Suprapubic skin (tissue), 4 donors: Measurements from ENCODE around the gene NFILZ. TPM values are rescaled to one million over a fixed set of nuclear protein-coding genes. Genes with fewer than 3 reads are reported as not detected.

Experiments used
- DNase-seq, 2 donors: peaks; one replicate each; pipeline ENCODE4 v3.0.0-alpha.2; 2019; ENCODE audit warnings: low spot score in 2 of 2
- H3K27ac ChIP-seq: fragments of 200-600 bp; sonication (generic); one replicate; pipeline ENCODE4 v1.5.1; 2019
- H3K27me3 ChIP-seq: fragments of 200-600 bp; sonication (generic); one replicate; pipeline ENCODE4 v1.5.1; 2019
- H3K36me3 ChIP-seq: fragments of 200-600 bp; sonication (generic); one replicate; pipeline ENCODE4 v1.5.1; 2019
- H3K4me1 ChIP-seq: fragments of 200-600 bp; sonication (generic); one replicate; pipeline ENCODE4 v1.5.1; 2019
- H3K4me3 ChIP-seq: fragments of 200-600 bp; sonication (generic); one replicate; pipeline ENCODE4 v1.5.1; 2019; ENCODE audit warnings: mild to moderate bottlenecking
- H3K9me3 ChIP-seq: fragments of 200-600 bp; sonication (generic); one replicate; pipeline ENCODE4 v1.5.1; 2019
- EP300 ChIP-seq: sonication (generic); formaldehyde crosslinking; IDR thresholded peaks from one replicate; pipeline ENCODE4 v1.6.1; 2017; ENCODE audit warnings: antibody characterized with exemption
- POLR2A ChIP-seq, 2 donors: fragments of 450-650 bp; IDR thresholded peaks; one replicate each; pipeline ENCODE4 v1.6.1; 2017; ENCODE audit warnings: antibody characterized with exemption in 2 of 2, mild to moderate bottlenecking in 2 of 2, moderate library complexity in 2 of 2
- POLR2AphosphoS5 ChIP-seq, 3 donors: sonication (generic); formaldehyde crosslinking; IDR thresholded peaks; one replicate each; pipeline ENCODE4 v1.6.1; 2017; ENCODE audit warnings: antibody characterized with exemption in 3 of 3
- WGBS: methylation state at CpG from one replicate; pipeline ENCODE4 v1.1.5; 2018; 5-methylcytosine and 5-hydroxymethylcytosine counted together
- total RNA-seq, 4 donors: library from RNA; depleted of rRNA; stranded (reverse); fragments of >200 nt; gene quantifications; one replicate each; pipeline ENCODE4 v1.1.0, GENCODE V29; 2016
- TF ChIP-seq, protein P1 (sequence below), 2 donors: fragments of 200-600 bp in 1 of 2; fragments of 450-650 bp in 1 of 2; sonication (generic) in 1 of 2; IDR thresholded peaks; one replicate each; pipeline ENCODE4 v1.5.1; 2016 to 2019; ENCODE audit warnings: antibody characterized with exemption in 2 of 2, mild to moderate bottlenecking in 1 of 2, moderate library complexity in 1 of 2

Gene NFILZ
- total RNA-seq, 4 donors from 2014 or later: not detected

DNA sequence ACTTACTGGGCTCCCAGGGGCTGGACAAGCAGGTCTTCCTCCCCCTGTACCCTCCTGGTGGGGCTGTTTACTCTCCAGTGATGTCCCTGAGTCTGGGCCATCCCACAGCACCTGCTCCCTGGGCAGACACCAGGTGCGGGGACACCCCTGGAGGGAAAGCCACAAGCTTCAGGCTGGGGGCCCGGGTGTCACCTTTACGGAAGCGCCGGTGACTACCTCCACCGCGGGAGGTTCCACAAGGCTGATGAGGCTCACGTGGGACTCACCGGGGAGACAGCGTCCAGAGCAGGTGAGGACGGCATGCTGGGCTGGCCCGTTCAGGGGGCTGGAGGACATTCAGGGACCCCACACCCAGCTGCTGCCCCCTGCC lies 24.9 kb downstream of the NFILZ start:
- Histone ChIP-seq H3K27ac (no peak overlapping the region), H3K27me3 (peaks cover 23% of the 10 kb centered on the region), H3K36me3 (no peaks in the 10 kb centered on the region), H3K9me3 (no peaks in the 10 kb centered on the region), H3K4me3 (no peak overlapping the region), H3K4me1 (peaks cover 5% of the 10 kb centered on the region)
- WGBS: 72% methylated on average over 12 of the region's 12 CpGs
- no peak for DNase-seq
- no peak for TF ChIP-seq POLR2A (IDR thresholded peaks at IDR 0.05)
- TF ChIP-seq, protein P1, sequence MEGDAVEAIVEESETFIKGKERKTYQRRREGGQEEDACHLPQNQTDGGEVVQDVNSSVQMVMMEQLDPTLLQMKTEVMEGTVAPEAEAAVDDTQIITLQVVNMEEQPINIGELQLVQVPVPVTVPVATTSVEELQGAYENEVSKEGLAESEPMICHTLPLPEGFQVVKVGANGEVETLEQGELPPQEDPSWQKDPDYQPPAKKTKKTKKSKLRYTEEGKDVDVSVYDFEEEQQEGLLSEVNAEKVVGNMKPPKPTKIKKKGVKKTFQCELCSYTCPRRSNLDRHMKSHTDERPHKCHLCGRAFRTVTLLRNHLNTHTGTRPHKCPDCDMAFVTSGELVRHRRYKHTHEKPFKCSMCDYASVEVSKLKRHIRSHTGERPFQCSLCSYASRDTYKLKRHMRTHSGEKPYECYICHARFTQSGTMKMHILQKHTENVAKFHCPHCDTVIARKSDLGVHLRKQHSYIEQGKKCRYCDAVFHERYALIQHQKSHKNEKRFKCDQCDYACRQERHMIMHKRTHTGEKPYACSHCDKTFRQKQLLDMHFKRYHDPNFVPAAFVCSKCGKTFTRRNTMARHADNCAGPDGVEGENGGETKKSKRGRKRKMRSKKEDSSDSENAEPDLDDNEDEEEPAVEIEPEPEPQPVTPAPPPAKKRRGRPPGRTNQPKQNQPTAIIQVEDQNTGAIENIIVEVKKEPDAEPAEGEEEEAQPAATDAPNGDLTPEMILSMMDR (IDR thresholded peaks at IDR 0.05): no peak
- TF ChIP-seq POLR2AphosphoS5 (IDR thresholded peaks at IDR 0.05): no peak
- TF ChIP-seq EP300: no peak

DNA sequence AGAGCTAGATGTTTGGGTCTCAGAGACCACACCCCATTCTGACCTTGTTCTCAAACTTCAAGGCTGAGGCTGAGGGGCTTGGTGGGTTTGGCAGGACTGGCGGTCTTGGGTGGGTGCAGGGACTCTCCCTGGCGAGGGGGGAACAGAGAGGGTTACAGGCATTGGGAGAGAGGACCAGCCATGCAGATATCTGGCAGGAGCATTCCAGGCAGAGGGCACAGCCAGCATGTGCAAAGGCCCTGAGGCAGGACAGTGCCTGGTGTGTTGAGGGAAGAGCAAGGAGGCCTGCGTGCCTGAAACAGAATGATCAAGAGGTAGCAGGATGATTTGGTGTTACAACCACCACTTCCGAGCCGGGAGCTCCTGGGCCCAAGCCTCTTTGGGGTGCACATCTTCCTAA lies 27.4 kb downstream of the NFILZ start:
- H3K27ac ChIP-seq: no peak overlapping the region
- DNase-seq: no peak
- no peaks in the 10 kb centered on the region for H3K36me3 ChIP-seq
- H3K9me3 ChIP-seq: no peaks in the 10 kb centered on the region
- TF ChIP-seq POLR2A (IDR thresholded peaks at IDR 0.05) (no peak), POLR2AphosphoS5 (IDR thresholded peaks at IDR 0.05) (no peak), EP300 (no peak)
- TF ChIP-seq, protein P1 (IDR thresholded peaks at IDR 0.05): no peak
- no peak overlapping the region for H3K4me3 ChIP-seq
- 82% methylated on average over 5 of the region's 5 CpGs for WGBS
- H3K27me3 ChIP-seq: peaks cover 20% of the 10 kb centered on the region
- H3K4me1 ChIP-seq: peaks cover 5% of the 10 kb centered on the region

GRCh38 chr19:8659905-8660304 lies 29.5 kb downstream of the NFILZ start:
- H3K4me3 ChIP-seq: no peak overlapping the region
- H3K4me1 ChIP-seq: peaks cover 1% of the 10 kb centered on the region
- 69% methylated on average over 7 of the region's 7 CpGs for WGBS
- TF ChIP-seq POLR2AphosphoS5 (IDR thresholded peaks at IDR 0.05) (no peak), EP300 (no peak), POLR2A (IDR thresholded peaks at IDR 0.05) (no peak)
- TF ChIP-seq, protein P1 (IDR thresholded peaks at IDR 0.05): no peak
- no peaks in the 10 kb centered on the region for H3K9me3 ChIP-seq
- peaks cover 32% of the 10 kb centered on the region for H3K27me3 ChIP-seq
- no peaks in the 10 kb centered on the region for H3K36me3 ChIP-seq
- no peak for DNase-seq
- H3K27ac ChIP-seq: no peak overlapping the region

GRCh38 chr19:8662263-8662662 lies 31.8 kb downstream of the NFILZ start:
- H3K4me3 ChIP-seq: no peak overlapping the region
- no peak overlapping the region for H3K27ac ChIP-seq
- no peak for DNase-seq
- H3K4me1 ChIP-seq: no peaks in the 10 kb centered on the region
- TF ChIP-seq POLR2A (IDR thresholded peaks at IDR 0.05): no peak
- TF ChIP-seq POLR2AphosphoS5 (IDR thresholded peaks at IDR 0.05): no peak
- TF ChIP-seq, protein P1 (IDR thresholded peaks at IDR 0.05): no peak
- TF ChIP-seq EP300: no peak
- no peaks in the 10 kb centered on the region for H3K9me3 ChIP-seq
- H3K27me3 ChIP-seq: peaks cover 20% of the 10 kb centered on the region
- 67% methylated on average over 4 of the region's 4 CpGs for WGBS
- H3K36me3 ChIP-seq: no peaks in the 10 kb centered on the region

- TF ChIP-seq, protein P1 (IDR thresholded peaks at IDR 0.05): no peak
- TF ChIP-seq POLR2AphosphoS5 (IDR thresholded peaks at IDR 0.05) (no peak), POLR2A (IDR thresholded peaks at IDR 0.05) (no peak), EP300 (no peak)
- peaks cover 14% of the 10 kb centered on the region for H3K27me3 ChIP-seq
- no peak for DNase-seq
Observed at GRCh38 chr19:8663920-8664670, 33.7 kb downstream of the NFILZ start.

More at GRCh38 chr19:8663920-8664670, 33.7 kb downstream of the NFILZ start:
- Histone ChIP-seq H3K4me1 (no peaks in the 10 kb centered on the region), H3K4me3 (no peak overlapping the region), H3K9me3 (no peaks in the 10 kb centered on the region), H3K36me3 (no peaks in the 10 kb centered on the region), H3K27ac (no peak overlapping the region)
- WGBS: 54% methylated on average over 13 of the region's 22 CpGs
